ENCODE results near the gene CERS1.
"Not testable (repeated sequence)": the region's sequence is repeated elsewhere in the genome, so short reads cannot be mapped to it uniquely, and the experiment has no call there.

- TF ChIP-seq CTCF, POLR2A (IDR thresholded peaks at IDR 0.05): not testable (repeated sequence)
Observed at GRCh38 chr19:18902519-18902918, 6.6 kb upstream of the CERS1 start.
